Omental fat pad (tissue), 4 donors: ENCODE data around the gene METTL25B. TPM values are rescaled to one million over a fixed set of nuclear protein-coding genes. Genes with fewer than 3 reads are reported as not detected.
A peak's percentile ranks its signal among the peaks of the same experiment; 100 is the strongest.

ENCODE experiments used
- ATAC-seq: fragments of 150-250 bp; one replicate; pipeline ENCODE4 v1.9.1; 2016; ENCODE audit warnings: mild to moderate bottlenecking, moderate library complexity; ENCODE audit not compliant: low FRiP score
- DNase-seq: peaks from one replicate; pipeline ENCODE4 v3.0.0-alpha.2; 2019; ENCODE audit warnings: low spot score
- CTCF ChIP-seq, 3 donors: fragments of 450-650 bp; IDR thresholded peaks; one replicate each; pipeline ENCODE4 v1.5.1; 2016 to 2017; ENCODE audit warnings: antibody characterized with exemption in 3 of 3, mild to moderate bottlenecking in 3 of 3, moderate library complexity in 2 of 3
- total RNA-seq, 4 donors: library from RNA; depleted of rRNA; stranded (reverse); fragments of >200 nt; gene quantifications; one replicate each; pipeline ENCODE4 v1.1.0, GENCODE V29; 2016

METTL25B gene
- total RNA-seq, 4 donors from 2014 or later = 12.1 to 25.4 (median 18.8) TPM

- TF ChIP-seq CTCF (IDR thresholded peaks at IDR 0.05) = no peak
- no peak for ATAC-seq
- DNase-seq = no peak
Measured at GRCh38 chr1:156744786-156745419, 16.6 kb downstream of the METTL25B start.

- DNase-seq (no peak), ATAC-seq (no peak)
- TF ChIP-seq CTCF (IDR thresholded peaks at IDR 0.05) = no peak
Measured at GRCh38 chr1:156745881-156746280, 17.6 kb downstream of the METTL25B start.

- DNase-seq = no peak
- no peak for ATAC-seq
- no peak for TF ChIP-seq CTCF (IDR thresholded peaks at IDR 0.05)
Measured at GRCh38 chr1:156746406-156746727, 18.1 kb downstream of the METTL25B start.

DNA sequence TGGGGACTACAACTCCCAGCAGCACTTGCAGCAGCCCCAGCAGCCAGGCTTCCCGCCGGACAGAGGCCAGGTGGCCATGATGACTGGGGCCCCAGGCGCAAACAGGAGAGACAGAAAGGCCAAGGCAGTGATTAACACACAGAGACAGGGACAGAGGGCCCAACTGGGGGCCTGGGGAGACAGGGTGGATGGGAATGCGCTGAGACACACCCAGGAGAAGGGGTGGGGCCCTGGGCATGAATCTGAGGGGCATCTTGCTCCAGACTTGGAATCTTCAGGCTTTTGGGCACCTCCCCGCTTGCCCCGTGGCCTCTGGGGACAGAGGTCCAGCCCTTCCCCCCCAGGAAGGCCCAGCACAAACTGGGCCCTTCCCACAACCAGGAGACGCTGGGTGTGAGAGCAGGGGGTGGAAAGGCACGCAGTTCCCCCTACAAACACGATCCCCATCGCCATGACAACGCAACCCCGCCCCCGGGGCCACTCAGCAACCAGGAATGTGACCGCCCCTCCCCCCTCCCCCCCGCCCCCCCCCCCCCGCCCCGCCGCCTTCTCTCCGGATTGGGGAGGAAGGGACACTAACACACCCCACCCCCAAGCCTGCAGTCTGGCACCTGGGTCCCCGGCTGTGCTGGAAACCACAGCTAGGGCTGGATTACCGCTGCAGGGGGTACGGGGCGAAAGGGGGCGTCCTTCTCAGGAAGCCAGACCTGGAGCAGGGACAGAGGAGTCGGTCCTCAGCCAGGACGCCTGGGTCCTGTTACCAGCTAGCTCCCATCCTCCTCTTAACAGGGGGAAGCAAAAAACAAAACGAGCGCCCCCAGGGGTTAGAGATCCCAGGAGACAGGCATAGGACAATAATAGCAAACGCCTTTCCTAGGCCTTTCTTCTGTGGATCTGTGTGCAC lies 18.7 kb downstream of the METTL25B start:
- DNase-seq (peak; percentile 90), ATAC-seq (peak; percentile 45)
- TF ChIP-seq CTCF (IDR thresholded peaks at IDR 0.05) = no peak

- DNase-seq = no peak
Measured at GRCh38 chr1:156747742-156748669, 19.7 kb downstream of the METTL25B start.

More at GRCh38 chr1:156747742-156748669, 19.7 kb downstream of the METTL25B start:
- ATAC-seq = peak; percentile 13
- TF ChIP-seq CTCF (IDR thresholded peaks at IDR 0.05) = no peak
